HG03097 (cell line): ENCODE results near the gene TMED8.
"Not testable (repeated sequence)": the region's sequence is repeated elsewhere in the genome, so short reads cannot be mapped to it uniquely, and the experiment has no call there.

Source experiments
- ATAC-seq: cut with Tn5 transposase; IDR thresholded peaks from one replicate; pipeline ENCODE4 v1.9.1; 2021; ENCODE audit not compliant: unreplicated experiment, low FRiP score

TMED8 gene

GRCh38 chr14:77324289-77324688, 52.6 kb downstream of the TMED8 start:
- no peak for ATAC-seq

- ATAC-seq: no peak
These were observed 53.3 kb downstream of the TMED8 start for GRCh38 chr14:77323571-77323970.

GRCh38 chr14:77322951-77323350, 53.9 kb downstream of the TMED8 start:
- no peak for ATAC-seq

GRCh38 chr14:77322250-77322902, 54.5 kb downstream of the TMED8 start:
- no peak for ATAC-seq

- ATAC-seq: peak; percentile 61
These were observed 56.5 kb downstream of the TMED8 start, which contains the start of gene POMT2 for GRCh38 chr14:77320238-77320935. TSS of gene POMT2 (minus strand) at chr14:77320883. CDS start at chr14:77320681, 202 bp downstream.

GRCh38 chr14:77319422-77319821, 57.5 kb downstream of the TMED8 start:
- ATAC-seq: no peak

- ATAC-seq: not testable (repeated sequence)
These were observed 58.1 kb downstream of the TMED8 start for GRCh38 chr14:77318756-77319155.

- ATAC-seq: no peak
These were observed 58.8 kb downstream of the TMED8 start for GRCh38 chr14:77318006-77318553.

GRCh38 chr14:77316872-77317301, 60.0 kb downstream of the TMED8 start:
- no peak for ATAC-seq

GRCh38 chr14:77316195-77316505, 60.7 kb downstream of the TMED8 start:
- ATAC-seq: no peak

GRCh38 chr14:77314539-77315457, 62.1 kb downstream of the TMED8 start:
- no peak for ATAC-seq

GRCh38 chr14:77314043-77314442, 62.9 kb downstream of the TMED8 start:
- no peak for ATAC-seq

- ATAC-seq: no peak
These were observed 63.5 kb downstream of the TMED8 start for GRCh38 chr14:77313371-77313770.

GRCh38 chr14:77311217-77311616, 65.7 kb downstream of the TMED8 start:
- no peak for ATAC-seq

GRCh38 chr14:77310026-77310425, 66.9 kb downstream of the TMED8 start:
- no peak for ATAC-seq

GRCh38 chr14:77309131-77309530, 67.8 kb downstream of the TMED8 start:
- no peak for ATAC-seq

GRCh38 chr14:77306851-77307496, 69.9 kb downstream of the TMED8 start:
- ATAC-seq: no peak

- no peak for ATAC-seq
These were observed 70.5 kb downstream of the TMED8 start for GRCh38 chr14:77306416-77306815.

GRCh38 chr14:77305696-77306095, 71.2 kb downstream of the TMED8 start:
- no peak for ATAC-seq

- ATAC-seq: no peak
These were observed 73.3 kb downstream of the TMED8 start for GRCh38 chr14:77303417-77304156.
